ENCODE measurements around the gene MSMB.
"Not testable (repeated sequence)": the region's sequence is repeated elsewhere in the genome, so short reads cannot be mapped to it uniquely, and the experiment has no call there.

The MSMB gene

DNA sequence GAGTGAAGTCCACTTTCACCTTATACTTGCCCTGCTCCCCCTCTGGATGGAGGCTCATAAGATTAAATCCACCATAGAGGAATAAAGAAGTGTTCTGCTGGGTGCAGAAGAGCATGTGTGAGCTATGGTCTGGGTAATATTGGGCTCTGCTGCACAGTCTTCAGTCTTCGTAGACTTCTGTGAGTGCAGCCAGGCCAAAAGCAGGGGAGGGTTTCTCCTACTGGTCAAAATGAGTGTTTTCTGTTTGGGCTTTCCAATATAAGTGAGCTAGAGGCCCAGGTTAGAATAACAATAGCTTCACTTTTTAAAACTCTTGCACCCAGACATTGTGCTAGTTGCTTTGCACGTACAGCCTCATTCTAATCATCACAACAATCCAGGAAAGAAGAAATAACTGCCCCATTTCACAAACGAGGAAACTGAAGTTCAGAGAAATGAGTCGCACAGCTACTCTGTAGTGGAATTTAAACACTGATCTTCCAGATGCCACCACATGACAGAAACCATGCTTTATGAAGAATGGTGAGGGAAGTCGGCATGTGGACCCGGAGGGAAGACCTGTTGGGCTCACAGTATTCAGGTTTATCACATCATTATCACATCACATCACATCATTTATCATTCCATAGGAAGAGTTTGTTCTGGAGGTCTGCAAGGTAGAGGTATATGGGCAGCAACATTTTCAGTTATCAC is 23.8 kb upstream of the MSMB start:
- no peak for DNase-seq

- DNase-seq = no peak
Measured at GRCh38 chr10:46068905-46069304, 22.8 kb upstream of the MSMB start.

- no peak for DNase-seq
Measured at GRCh38 chr10:46068117-46068516, 22.0 kb upstream of the MSMB start.

- DNase-seq = no peak
Measured at GRCh38 chr10:46064269-46064817, 18.3 kb upstream of the MSMB start.

DNA sequence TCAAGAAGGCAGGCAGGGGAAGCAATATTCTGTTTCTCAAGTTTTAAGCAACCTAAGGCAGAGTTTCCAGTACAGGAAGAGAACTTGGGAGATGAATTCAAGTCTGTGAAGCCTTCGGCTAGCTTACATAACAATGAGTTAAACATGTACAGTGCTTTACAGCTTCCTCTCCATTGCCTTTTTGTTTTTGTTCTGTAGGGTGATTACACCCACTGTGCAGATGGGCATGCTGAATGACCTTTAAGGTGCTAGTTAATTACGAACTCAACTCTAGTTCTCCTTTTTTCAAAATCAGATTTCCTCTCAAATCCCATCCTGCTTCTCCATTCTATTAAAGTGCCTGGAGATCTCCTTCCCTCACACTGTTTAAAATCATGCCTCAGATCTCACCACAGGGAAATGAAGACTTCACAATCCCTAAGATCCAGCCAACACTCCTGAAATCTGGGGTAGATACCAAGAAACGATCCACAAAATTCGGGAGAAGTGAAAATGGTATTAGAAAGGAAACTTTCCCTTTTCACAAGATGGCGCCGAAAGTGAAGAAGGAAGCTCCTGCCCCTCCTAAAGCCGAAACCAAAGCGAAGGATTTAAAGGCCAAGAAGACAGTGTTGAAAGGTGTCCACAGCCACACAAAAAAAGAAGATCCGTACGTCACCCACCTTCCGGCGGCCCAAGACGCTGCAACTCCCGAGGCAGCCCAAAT is 16.8 kb upstream of the MSMB start:
- DNase-seq = no peak

DNA sequence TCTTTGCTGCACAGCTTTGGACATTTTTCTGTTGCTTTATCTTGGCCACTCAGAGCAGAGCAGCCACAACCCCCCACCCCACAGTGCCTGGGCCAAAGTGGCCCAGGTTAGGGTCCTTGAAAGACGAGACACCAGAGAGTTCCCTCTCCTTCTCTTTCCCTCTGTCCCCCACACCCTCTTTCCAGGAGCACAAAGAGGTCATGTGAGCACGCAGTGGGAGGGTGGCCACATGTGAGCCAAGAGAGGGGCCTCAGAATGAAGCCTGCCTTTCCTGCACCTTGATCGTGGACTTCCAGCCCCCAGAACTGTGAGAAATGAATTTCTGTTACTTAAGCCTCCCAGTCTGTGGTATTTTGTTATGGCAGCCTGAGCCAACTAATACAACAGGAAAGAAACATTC is 14.6 kb upstream of the MSMB start:
- DNase-seq = no peak

DNA sequence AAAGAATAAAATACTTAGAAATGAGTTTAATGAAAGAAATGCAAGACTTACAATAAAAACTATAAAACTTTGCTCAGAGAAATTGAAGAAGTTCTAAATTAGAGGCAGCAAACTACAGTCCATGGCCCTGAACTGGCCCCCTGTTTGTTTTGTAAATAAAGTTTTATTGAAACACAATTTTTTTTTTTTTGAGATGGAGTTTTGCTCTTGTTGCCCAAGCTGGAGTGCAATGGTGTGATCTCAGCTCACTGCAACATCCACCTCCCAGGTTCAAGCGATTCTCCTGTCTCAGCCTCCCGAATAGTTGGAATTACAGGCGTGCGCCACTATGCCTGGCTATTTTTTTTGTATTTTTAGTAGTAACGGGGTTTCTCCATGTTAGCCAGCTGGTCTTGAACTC is 11.9 kb upstream of the MSMB start:
- DNase-seq = not testable (repeated sequence)

DNA sequence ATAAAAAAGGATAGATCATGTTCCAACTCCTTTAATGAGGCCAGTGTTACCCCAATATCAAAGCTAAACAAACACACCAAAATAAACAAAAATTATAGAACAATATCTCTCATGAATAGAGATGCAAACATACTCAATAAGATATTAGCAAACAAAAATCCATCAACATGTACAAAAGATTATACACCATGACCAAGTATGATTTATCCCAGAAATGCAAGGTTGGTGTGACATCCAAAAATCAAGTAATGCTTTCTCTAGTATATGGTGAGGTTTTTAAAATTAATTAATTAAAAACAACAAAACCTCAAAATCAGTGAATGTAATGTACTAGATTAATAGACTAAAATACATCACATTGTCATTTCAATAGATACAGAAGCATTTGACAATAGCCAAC is 11.0 kb upstream of the MSMB start:
- no peak for DNase-seq

DNA sequence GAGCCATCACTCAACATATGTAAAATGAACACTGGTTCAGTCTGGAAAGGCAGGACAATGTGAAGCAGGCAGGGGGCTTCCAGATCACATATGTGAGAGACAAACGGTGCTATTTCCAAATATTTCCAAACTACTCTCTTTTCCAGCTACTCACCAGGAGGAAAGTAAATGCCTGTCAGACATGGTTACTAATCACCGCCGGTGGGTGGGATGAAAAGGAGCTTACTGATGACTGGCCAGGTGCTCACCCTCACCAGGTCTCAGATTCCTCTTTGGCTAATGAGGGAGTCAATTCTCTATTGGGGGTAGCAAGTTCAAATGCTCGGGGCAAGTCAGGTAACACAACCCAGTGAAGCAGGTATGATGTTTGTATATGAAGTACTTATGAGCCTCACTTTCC is 9.7 kb upstream of the MSMB start:
- no peak for DNase-seq

DNA sequence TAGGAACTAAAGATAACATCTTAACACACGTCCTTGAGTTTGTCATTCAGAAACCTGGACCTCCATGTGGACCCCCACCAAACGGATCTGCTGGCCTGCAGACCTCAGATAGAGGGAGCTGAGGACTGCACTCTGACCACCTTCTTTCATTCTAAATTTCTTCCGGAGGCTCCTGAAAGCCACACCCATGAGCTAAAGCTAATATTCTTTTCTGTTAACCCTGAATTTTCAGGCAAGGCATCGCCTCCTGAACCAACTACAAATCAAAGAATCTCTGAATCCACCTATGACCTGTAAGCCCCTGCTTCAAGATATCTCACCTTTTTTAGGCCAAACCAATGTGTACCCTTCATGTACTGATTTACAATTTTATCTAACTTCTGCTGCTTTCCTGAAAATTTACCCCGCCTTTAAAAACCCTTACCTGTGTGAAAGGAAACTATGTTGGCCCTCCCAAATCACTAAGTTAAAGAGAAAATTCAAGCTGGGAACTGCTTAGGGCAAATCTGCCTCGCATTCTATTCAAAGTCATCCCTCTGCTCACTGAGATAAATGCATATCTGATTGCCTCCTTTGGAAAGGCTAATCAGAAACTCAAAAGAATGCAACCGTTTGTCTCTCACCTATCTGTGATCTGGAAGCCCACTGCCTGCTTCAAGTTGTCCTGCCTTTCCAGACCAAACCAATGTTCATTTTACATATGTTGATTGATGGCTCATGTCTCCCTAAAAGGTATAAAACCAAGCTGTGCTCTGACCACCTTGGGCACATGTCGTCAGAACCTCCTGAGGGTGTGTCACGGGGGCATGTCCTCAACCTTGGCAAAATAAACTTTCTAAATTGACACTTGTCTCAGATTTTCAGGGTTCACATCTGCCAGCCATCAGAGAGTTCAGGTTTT is 7.7 kb upstream of the MSMB start:
- DNase-seq = no peak

DNA sequence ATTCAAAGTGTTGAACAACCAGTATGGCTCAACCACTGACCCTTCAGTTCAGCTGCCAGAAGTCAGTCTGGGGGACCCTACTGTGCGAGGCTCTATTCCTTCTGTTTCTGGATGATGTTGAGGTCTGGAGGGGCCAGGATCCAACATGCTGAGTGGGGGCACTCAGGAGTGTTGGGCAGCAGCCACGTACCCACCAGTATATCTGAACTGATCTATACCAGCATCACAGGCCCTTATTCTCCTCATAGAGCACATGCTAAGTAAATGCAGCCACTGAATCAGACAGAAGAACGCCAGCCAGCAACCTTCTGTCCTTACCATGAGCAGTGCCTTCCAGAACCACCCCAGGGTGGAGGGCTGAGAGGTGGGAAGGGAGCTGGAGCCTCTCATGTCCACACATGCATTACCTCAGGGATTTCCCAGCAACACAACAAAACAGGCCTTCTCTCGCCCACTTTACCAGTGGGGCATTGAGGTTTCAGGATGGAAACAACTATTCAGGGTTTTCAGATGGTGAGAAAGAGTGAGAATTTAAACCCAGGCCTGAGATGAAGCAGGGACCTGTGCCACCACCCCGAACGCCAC is 6.8 kb upstream of the MSMB start:
- no peak for DNase-seq

DNA sequence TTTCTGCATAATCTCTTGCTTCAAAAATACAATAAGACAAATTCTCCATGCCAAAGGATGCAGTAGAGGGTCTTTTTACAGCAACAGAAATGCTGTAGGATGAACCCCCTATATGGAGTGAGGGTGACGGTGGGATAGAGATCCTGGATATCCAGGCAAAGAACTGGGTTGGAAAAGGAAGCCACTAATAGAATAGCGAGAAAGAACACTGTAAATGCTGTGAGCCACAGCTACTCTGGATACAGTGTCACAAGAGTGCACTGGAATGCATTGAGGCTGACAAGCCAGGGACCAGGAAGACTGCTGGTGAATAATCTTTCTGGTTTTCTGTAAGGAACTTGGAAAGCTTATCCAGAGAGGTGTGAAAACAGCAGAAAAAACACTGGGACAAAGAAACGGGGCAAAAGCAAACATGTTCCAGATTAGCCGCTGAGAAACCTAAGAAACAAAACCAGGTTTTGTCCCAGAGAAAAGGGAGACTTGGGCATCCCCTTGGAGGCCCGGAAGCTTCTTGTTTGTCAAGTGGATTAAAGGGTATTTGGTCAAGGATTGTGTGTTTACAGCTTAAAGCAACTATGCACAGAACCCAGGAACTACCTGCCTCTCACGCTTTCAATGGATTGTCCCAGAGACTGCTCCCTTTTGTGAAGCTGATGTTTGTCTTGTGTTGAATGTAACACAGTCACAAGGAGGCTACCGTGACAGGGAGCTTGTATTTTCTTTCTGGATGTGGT is 6.2 kb upstream of the MSMB start:
- DNase-seq = no peak

DNA sequence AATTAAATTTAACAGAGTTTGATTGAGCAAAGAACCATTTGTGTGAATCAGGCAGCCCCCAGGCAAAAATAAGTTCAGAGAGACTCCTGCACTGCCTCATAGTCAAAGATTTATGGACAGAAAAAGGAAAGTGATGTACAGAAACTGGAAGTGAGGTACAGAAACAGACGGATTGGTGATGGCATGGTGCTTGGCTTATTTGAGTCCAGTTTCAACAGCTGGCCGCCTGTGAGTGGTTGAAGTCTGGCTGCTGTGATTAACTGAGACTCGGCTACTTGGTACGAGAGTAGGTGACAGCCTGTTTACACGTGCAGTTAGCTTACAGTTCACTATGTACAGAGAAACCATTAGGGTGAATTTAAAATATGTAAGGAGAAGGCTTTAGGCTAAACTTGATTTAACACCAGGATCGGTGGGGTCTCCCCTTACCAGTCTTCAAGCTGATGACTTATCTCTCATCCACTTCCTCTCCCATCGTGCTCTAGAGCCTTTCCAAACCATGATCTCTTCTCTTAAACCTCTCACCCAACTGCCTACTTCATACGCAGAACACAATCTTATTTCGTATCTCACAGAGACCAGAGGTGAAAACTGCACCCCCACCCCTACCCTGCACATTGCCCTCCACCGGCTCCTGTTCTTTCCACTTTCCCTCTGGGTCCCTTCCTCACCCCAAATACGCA is 5.0 kb upstream of the MSMB start:
- DNase-seq = no peak

DNA sequence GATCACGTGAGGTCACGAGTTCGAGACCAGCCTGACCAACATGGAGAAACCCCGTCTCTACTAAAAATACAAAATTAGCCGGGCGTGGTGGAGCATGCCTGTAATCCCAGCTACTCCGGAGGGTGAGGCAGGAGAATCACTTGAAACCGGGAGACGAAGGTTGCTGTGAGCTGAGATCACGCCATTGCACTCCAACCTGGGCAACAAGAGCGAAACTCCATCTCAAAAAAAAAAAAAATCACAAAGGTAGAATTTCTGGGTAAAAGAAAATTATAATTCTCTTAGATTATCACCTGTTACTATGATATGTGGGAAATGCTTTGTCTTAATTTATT is 3.4 kb upstream of the MSMB start:
- DNase-seq = not testable (repeated sequence)

DNA sequence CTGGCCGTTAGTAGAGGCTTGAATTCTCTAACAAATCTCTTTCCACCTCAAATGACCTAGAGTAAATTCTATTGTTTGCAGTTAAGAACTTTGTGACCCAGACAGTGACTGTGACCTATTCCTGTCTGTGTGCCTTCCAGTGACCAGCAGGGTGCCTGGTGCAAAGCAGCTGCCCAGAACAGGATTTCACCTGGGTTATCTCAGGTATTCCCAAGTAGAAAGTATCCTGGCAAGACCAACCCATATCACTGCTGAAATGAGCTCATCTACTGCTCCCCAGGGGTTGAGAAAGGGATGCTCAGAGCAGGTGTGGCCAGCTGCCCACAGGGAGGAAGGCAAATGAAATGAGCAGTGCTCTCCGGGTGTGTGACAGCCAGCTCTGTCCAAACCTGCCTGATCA is 2.1 kb upstream of the MSMB start:
- DNase-seq = no peak

GRCh38 chr10:46042527-46042926 is 3.5 kb downstream of the MSMB start:
- DNase-seq = no peak

GRCh38 chr10:46040004-46040403 is 6.1 kb downstream of the MSMB start:
- DNase-seq = no peak

DNA sequence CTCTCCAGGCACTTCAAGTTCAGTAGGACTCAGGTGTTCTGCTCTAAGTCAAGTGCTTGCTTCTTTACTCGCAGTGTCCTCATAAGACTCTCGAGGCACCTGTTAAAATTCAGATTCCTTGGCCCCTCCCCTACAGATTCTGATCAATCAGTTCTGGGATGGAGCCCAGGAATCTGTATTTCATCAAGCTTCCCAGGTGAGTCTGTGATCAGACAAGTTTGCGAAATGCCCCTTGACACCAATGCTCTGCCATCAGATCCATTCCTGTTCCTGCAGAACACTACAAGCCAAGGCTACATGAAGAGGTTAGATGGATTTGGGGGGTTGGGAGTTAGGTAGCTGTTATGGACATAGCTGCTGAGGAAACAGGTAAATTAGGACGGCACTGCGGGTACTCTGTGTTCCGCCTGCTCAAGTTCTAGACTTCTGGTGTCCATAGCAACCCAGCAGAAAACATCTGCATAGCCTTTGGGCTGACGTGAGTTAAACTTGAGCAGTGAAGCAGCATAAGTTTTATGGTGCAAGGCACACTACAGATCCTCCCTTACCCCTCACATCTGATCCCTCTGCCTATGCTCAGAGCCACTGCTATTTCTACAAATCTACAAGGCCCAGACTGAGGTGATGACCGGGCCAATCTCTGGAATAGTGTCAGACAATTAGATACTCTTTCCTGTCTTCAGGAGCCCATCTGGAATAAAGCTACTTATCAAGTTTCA is 8.8 kb downstream of the MSMB start:
- DNase-seq = no peak

GRCh38 chr10:46035923-46036849 is 9.9 kb downstream of the MSMB start:
- DNase-seq = no peak

DNA sequence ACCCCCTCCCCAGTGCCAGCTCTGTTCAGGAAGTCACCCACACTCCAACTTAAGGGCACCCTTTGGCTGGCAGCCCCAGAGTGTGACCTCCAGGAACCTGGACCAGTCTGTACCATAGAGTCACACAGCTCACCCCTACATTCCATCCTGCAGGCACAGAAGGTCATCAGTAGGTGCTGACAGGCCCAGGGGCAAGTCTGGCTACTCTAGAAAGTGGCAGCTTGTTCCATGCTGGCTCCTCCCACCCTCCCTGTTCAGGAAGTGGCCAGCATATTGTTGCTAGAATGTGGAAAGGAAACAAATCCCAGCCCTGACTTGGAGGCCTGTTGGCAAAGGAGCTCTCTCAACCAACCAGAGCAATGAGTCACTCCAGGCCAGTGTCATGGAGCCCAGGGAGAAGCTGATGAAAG is 12.5 kb downstream of the MSMB start:
- no peak for DNase-seq

All from CD4-positive, alpha-beta T cell treated with Interleukin-21 for 1 hour (primary cell).